HG03558 (cell line): Measurements from ENCODE around the gene POLG.

Source experiments
- ATAC-seq: cut with Tn5 transposase; IDR thresholded peaks from one replicate; pipeline ENCODE4 v1.9.1; 2021; ENCODE audit warnings: moderate number of reproducible peaks; ENCODE audit not compliant: unreplicated experiment; ENCODE audit errors: extremely low read depth

The POLG gene

GRCh38 chr15:89329329-89330084 lies 5.1 kb downstream of the POLG start:
- ATAC-seq: no peak

GRCh38 chr15:89328398-89329254 lies 6.0 kb downstream of the POLG start:
- ATAC-seq: no peak

- ATAC-seq: no peak
These were observed 7.5 kb downstream of the POLG start for GRCh38 chr15:89327113-89327512.

GRCh38 chr15:89326316-89326715 lies 8.3 kb downstream of the POLG start:
- no peak for ATAC-seq

GRCh38 chr15:89325039-89325803 lies 9.4 kb downstream of the POLG start:
- ATAC-seq: no peak

GRCh38 chr15:89323825-89324224 lies 10.8 kb downstream of the POLG start:
- no peak for ATAC-seq

- ATAC-seq: no peak
These were observed 11.8 kb downstream of the POLG start for GRCh38 chr15:89322822-89323221.

- ATAC-seq: no peak
These were observed 12.9 kb downstream of the POLG start for GRCh38 chr15:89321521-89322410.

GRCh38 chr15:89320200-89320599 lies 14.4 kb downstream of the POLG start:
- no peak for ATAC-seq

GRCh38 chr15:89319678-89320077 lies 14.9 kb downstream of the POLG start:
- ATAC-seq: no peak

DNA sequence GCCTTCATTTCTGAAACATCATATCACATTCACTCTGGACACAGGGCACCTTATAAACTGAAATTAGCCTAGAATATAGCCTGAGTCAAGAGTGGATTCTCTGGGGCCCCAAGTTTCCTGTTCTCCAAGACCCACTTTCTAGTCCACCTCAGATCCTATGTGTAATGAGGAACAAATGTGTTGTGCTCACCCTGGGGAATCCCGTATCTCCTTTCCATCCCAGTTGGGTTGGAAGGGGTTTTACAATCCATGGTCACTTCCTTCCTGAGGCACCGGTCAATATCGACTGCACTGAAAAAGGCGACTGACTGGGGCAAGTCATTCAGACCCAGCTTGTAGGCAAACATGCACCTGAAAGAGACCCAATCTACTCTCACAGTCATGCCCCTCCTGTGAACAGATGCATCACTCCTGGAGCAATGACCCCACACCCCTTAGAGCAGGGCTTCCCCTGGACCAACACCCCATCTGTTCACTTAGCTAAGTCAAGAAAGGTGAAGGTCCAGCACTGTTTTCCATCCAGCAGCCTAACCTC lies 17.4 kb downstream of the POLG start:
- no peak for ATAC-seq

- ATAC-seq: no peak
These were observed 18.1 kb downstream of the POLG start for GRCh38 chr15:89316504-89316903.

GRCh38 chr15:89315375-89315929 lies 19.2 kb downstream of the POLG start:
- ATAC-seq: no peak

DNA sequence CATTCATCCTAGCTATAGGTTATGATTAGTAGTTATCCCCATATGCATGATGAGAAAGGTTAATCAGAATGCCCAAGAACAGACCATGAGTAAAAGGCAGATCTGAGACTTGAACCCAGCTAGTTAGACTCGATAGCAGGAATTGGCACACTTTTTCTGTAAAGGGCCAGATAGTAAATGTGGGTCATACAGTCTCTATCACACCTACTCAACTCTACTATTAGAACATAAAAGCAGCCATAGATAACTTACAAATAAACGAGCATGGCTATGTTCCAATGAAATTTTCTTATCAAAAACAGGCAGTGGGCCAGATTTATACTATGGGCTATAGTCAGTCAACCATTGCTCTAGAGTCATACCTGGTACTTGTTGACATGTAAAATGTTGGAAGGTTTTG lies 24.6 kb downstream of the POLG start:
- ATAC-seq: no peak

GRCh38 chr15:89308236-89308635 lies 26.4 kb downstream of the POLG start:
- no peak for ATAC-seq

DNA sequence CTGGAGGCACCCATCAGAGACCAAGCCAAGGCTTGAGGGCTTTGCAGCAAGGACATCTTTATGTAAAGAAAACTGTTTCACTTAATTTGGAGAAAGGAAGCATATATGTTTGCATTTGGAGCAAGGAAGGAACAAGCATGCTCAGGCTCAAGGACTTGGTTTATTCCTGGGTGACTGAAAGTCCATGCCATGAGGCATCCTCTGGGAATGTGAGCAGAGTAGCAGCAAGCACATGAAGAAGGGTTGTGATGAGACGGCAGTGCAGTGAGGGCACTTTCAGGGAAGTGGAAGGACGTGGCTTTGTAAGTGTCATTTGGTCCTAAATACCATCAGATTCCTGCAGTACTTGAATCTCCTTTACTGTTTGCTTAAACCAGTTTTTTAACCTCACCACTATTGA lies 26.8 kb downstream of the POLG start:
- no peak for ATAC-seq

GRCh38 chr15:89307046-89307587 lies 27.5 kb downstream of the POLG start:
- no peak for ATAC-seq

- ATAC-seq: no peak
These were observed 29.2 kb downstream of the POLG start for GRCh38 chr15:89305395-89305794.

DNA sequence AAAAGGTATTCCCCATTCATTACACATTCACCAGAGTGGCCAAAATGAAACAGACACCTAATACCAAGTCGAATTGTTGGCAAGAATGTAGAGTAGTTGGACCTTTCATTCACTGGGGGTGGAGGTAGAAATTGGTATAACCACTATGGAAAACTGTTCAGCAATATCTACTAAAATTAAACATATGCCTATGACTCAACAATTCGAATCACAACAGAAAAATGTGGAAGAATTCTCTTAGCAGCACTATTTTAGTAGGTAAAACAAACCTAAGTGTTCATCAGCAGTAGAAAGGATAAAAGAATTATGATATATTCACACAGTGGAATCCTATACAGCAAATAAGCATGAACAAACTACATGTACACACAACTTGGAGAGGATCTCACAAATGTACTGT lies 30.6 kb downstream of the POLG start:
- no peak for ATAC-seq
